ENCODE measurements around the gene TRIM29. TPM values are rescaled to one million over a fixed set of nuclear protein-coding genes. Genes with fewer than 3 reads are reported as not detected.

TRIM29 gene
- total and polyA plus RNA-seq, 2 donors, result 19.4 to 92.0 TPM

- Histone ChIP-seq H3K36me3 (ENCODE audit: control insufficient read depth in 2 of 2, insufficient read depth in 2 of 2, low read length in 1 of 2) (no peaks in the 10 kb centered on the region), H3K27ac (ENCODE audit: low read depth in 1 of 2, low read length in 1 of 2) (no peak overlapping the region), H3K4me3 (ENCODE audit: low read length in 2 of 2) (no peak overlapping the region), H3K4me1 (ENCODE audit: control insufficient read depth in 2 of 2, insufficient read depth in 2 of 2, low read length in 2 of 2) (no peaks in the 10 kb centered on the region), H3K9me3 (ENCODE audit: control insufficient read depth in 2 of 2, insufficient read depth in 1 of 2, low read length in 1 of 2) (no peaks in the 10 kb centered on the region), H3K27me3 (ENCODE audit: control insufficient read depth in 2 of 2, insufficient read depth in 1 of 2, low read length in 1 of 2) (no peaks in the 10 kb centered on the region)
- DNase-seq (ENCODE audit: low read depth in 6 of 9, low spot score in 9 of 9), result no peak
- 96% methylated on average over 4 of the region's 4 CpGs for WGBS
These were observed 18.8 kb downstream of the TRIM29 start for GRCh38 chr11:120119121-120119520.

DNA sequence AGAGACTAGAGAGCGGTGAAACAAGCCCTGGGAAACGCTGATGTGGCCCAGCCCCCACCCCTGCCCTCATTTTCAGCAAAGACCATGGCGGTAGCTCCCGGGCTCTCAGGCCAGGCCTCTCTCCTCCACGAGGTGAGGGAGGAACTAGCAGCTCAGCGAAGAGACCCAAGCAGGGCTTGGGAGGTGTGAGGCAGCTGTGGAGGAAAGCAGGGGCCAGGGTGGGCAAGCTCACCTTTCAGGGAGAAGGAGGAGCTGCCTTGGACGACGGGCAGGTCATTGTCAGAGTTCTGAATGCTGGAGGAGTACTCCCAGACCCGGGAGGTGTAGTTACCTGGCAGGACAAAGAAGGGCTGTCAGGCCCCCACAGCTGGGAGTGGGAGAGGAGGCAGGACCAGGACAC is 19.9 kb downstream of the TRIM29 start:
- no peak overlapping the region for H3K27ac ChIP-seq (ENCODE audit: low read depth in 1 of 2, low read length in 1 of 2)
- no peaks in the 10 kb centered on the region for H3K36me3 ChIP-seq (ENCODE audit: control insufficient read depth in 2 of 2, insufficient read depth in 2 of 2, low read length in 1 of 2)
- 76% methylated on average over 9 of the region's 9 CpGs for WGBS
- no peak for DNase-seq (ENCODE audit: low read depth in 6 of 9, low spot score in 9 of 9)
- H3K9me3 ChIP-seq (ENCODE audit: control insufficient read depth in 2 of 2, insufficient read depth in 1 of 2, low read length in 1 of 2), result no peaks in the 10 kb centered on the region
- H3K4me3 ChIP-seq (ENCODE audit: low read length in 2 of 2), result no peak overlapping the region
- H3K4me1 ChIP-seq (ENCODE audit: control insufficient read depth in 2 of 2, insufficient read depth in 2 of 2, low read length in 2 of 2), result no peaks in the 10 kb centered on the region
- peaks cover 0 to 2% of the 10 kb centered on the region in 2 donors for H3K27me3 ChIP-seq (ENCODE audit: control insufficient read depth in 2 of 2, insufficient read depth in 1 of 2, low read length in 1 of 2)

DNA sequence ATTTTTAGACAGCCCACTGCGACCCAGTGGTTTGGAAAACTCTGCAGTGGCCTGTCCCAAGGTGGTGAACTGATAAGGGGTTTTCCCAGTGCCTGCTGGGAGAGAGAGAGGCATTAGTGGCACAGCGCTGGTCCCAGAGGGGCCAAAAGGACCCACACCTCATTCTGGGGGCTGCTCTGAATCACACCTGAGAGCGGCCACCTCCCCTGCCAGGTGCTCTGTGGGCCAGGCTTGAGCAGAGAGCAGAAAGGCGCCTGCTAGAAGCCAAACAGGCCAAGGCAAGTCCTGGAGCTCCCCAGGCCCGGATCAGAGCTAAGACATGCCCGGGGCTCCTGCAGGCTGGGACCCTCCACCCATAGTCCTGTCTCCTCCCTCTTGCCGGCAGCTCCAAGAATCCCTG is 20.9 kb downstream of the TRIM29 start:
- H3K9me3 ChIP-seq (ENCODE audit: control insufficient read depth in 2 of 2, insufficient read depth in 1 of 2, low read length in 1 of 2), result no peaks in the 10 kb centered on the region
- no peaks in the 10 kb centered on the region for H3K4me1 ChIP-seq (ENCODE audit: control insufficient read depth in 2 of 2, insufficient read depth in 2 of 2, low read length in 2 of 2)
- H3K36me3 ChIP-seq (ENCODE audit: control insufficient read depth in 2 of 2, insufficient read depth in 2 of 2, low read length in 1 of 2), result no peaks in the 10 kb centered on the region
- 88% methylated on average over 7 of the region's 7 CpGs for WGBS
- H3K4me3 ChIP-seq (ENCODE audit: low read length in 2 of 2), result no peak overlapping the region
- no peak for DNase-seq (ENCODE audit: low read depth in 6 of 9, low spot score in 9 of 9)
- H3K27me3 ChIP-seq (ENCODE audit: control insufficient read depth in 2 of 2, insufficient read depth in 1 of 2, low read length in 1 of 2), result peaks cover 0 to 6% of the 10 kb centered on the region in 2 donors
- no peak overlapping the region for H3K27ac ChIP-seq (ENCODE audit: low read depth in 1 of 2, low read length in 1 of 2)

GRCh38 chr11:120115272-120116000 is 22.5 kb downstream of the TRIM29 start:
- WGBS, result 73% methylated on average over 20 of the region's 20 CpGs
- DNase-seq (ENCODE audit: low read depth in 6 of 9, low spot score in 9 of 9), result no peak
- Histone ChIP-seq H3K4me1 (ENCODE audit: control insufficient read depth in 2 of 2, insufficient read depth in 2 of 2, low read length in 2 of 2) (no peaks in the 10 kb centered on the region), H3K36me3 (ENCODE audit: control insufficient read depth in 2 of 2, insufficient read depth in 2 of 2, low read length in 1 of 2) (no peaks in the 10 kb centered on the region), H3K9me3 (ENCODE audit: control insufficient read depth in 2 of 2, insufficient read depth in 1 of 2, low read length in 1 of 2) (no peaks in the 10 kb centered on the region), H3K27ac (ENCODE audit: low read depth in 1 of 2, low read length in 1 of 2) (no peak overlapping the region), H3K27me3 (ENCODE audit: control insufficient read depth in 2 of 2, insufficient read depth in 1 of 2, low read length in 1 of 2) (peaks cover 0 to 7% of the 10 kb centered on the region in 2 donors), H3K4me3 (ENCODE audit: low read length in 2 of 2) (no peak overlapping the region)

- 85% methylated on average over 15 of the region's 15 CpGs for WGBS
- no peaks in the 10 kb centered on the region for H3K9me3 ChIP-seq (ENCODE audit: control insufficient read depth in 2 of 2, insufficient read depth in 1 of 2, low read length in 1 of 2)
- no peak for DNase-seq (ENCODE audit: low read depth in 6 of 9, low spot score in 9 of 9)
- H3K27ac ChIP-seq (ENCODE audit: low read depth in 1 of 2, low read length in 1 of 2), result no peak overlapping the region
- H3K36me3 ChIP-seq (ENCODE audit: control insufficient read depth in 2 of 2, insufficient read depth in 2 of 2, low read length in 1 of 2), result no peaks in the 10 kb centered on the region
- peaks cover 0 to 7% of the 10 kb centered on the region in 2 donors for H3K27me3 ChIP-seq (ENCODE audit: control insufficient read depth in 2 of 2, insufficient read depth in 1 of 2, low read length in 1 of 2)
- no peaks in the 10 kb centered on the region for H3K4me1 ChIP-seq (ENCODE audit: control insufficient read depth in 2 of 2, insufficient read depth in 2 of 2, low read length in 2 of 2)
- H3K4me3 ChIP-seq (ENCODE audit: low read length in 2 of 2), result no peak overlapping the region
These were observed 25.6 kb downstream of the TRIM29 start for GRCh38 chr11:120112174-120112796.

- Histone ChIP-seq H3K27ac (ENCODE audit: low read depth in 1 of 2, low read length in 1 of 2) (no peak overlapping the region), H3K27me3 (ENCODE audit: control insufficient read depth in 2 of 2, insufficient read depth in 1 of 2, low read length in 1 of 2) (peaks cover 0 to 7% of the 10 kb centered on the region in 2 donors), H3K4me3 (ENCODE audit: low read length in 2 of 2) (no peak overlapping the region), H3K36me3 (ENCODE audit: control insufficient read depth in 2 of 2, insufficient read depth in 2 of 2, low read length in 1 of 2) (no peaks in the 10 kb centered on the region), H3K4me1 (ENCODE audit: control insufficient read depth in 2 of 2, insufficient read depth in 2 of 2, low read length in 2 of 2) (no peaks in the 10 kb centered on the region), H3K9me3 (ENCODE audit: control insufficient read depth in 2 of 2, insufficient read depth in 1 of 2, low read length in 1 of 2) (no peaks in the 10 kb centered on the region)
- 91% methylated on average over 5 of the region's 5 CpGs for WGBS
- no peak for DNase-seq (ENCODE audit: low read depth in 6 of 9, low spot score in 9 of 9)
These were observed 28.4 kb downstream of the TRIM29 start for GRCh38 chr11:120109531-120109930.

DNA sequence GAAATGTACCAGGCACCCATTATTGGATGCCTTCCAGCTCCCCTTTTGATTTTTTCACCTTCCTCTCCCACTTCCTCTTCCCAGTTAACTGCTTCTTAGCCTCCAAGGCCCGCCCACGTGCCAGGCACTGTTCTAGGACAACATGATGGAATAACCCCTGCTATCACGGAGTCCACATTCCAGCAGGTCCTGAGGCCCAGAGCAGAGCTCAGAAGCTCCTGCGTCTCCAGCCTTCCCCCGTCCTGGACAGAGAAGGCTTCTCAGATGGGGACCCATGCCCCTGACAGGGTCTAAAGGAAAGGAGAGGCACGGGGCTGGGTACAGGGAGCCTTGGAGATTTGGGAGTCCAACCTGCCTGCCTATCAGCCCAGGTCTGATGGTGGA is 29.1 kb downstream of the TRIM29 start:
- no peaks in the 10 kb centered on the region for H3K4me1 ChIP-seq (ENCODE audit: control insufficient read depth in 2 of 2, insufficient read depth in 2 of 2, low read length in 2 of 2)
- no peaks in the 10 kb centered on the region for H3K9me3 ChIP-seq (ENCODE audit: control insufficient read depth in 2 of 2, insufficient read depth in 1 of 2, low read length in 1 of 2)
- 55% methylated on average over 6 of the region's 6 CpGs for WGBS
- DNase-seq (ENCODE audit: low read depth in 6 of 9, low spot score in 9 of 9), result no peak
- H3K27ac ChIP-seq (ENCODE audit: low read depth in 1 of 2, low read length in 1 of 2), result no peak overlapping the region
- H3K36me3 ChIP-seq (ENCODE audit: control insufficient read depth in 2 of 2, insufficient read depth in 2 of 2, low read length in 1 of 2), result no peaks in the 10 kb centered on the region
- H3K27me3 ChIP-seq (ENCODE audit: control insufficient read depth in 2 of 2, insufficient read depth in 1 of 2, low read length in 1 of 2), result peaks cover 0 to 6% of the 10 kb centered on the region in 2 donors
- H3K4me3 ChIP-seq (ENCODE audit: low read length in 2 of 2), result no peak overlapping the region

DNA sequence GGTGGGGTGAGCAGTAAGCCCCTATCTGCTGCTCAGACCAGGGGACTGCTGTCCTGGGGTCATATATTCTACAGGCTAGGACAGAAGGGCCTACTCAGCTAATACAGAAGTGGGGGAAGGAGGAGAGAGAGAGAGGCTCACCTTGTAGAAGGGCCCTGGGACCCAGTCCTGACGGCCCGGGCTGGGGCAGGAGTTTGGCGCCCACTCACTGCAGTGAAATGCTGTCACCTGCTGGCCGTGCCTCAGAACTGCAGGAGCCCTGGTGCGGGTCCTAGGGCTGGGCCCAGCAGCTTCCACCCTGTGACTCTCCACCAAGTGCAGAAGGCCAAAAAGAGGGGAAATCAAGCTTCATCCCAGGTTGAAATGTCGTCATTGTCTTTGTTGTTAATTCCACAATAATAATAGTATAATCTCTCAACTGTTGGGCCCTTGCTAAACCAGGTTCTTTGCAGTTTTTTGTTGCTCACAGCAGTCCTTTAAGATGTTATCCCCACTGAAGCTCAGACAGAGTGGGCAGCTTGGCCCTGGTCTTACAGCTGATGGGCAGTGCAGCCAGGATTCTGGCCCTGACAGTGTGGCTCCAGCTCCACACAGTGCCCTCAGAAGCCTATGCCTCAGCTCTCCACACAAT is 29.6 kb downstream of the TRIM29 start:
- WGBS, result 2% methylated on average over 6 of the region's 6 CpGs
- DNase-seq (ENCODE audit: low read depth in 6 of 9, low spot score in 9 of 9), result peak in 6 of 9 donors; percentile 11 to 56 (median 26)

DNA sequence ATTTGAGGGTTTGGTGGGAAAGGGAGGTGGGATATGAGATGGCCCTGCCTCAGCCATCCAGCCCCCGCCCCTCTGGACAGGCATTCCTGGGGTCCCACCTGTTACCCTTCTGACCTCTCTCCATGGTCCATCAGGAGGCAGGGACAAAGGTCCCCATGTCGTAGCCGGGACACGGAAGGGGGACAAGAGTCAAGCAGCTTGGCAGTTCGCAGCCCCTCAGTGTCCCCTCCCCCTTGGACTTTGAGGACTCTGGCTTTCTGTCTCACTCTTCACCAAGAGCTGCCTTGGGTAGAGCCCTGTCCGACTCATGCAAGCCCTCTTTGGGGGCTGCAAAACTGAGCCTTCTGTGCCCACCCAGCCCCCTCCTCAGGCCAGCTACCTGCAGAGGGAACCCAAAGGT is 30.2 kb downstream of the TRIM29 start:
- Histone ChIP-seq H3K9me3 (ENCODE audit: control insufficient read depth in 2 of 2, insufficient read depth in 1 of 2, low read length in 1 of 2) (no peaks in the 10 kb centered on the region), H3K27me3 (ENCODE audit: control insufficient read depth in 2 of 2, insufficient read depth in 1 of 2, low read length in 1 of 2) (peaks cover 0 to 6% of the 10 kb centered on the region in 2 donors), H3K4me1 (ENCODE audit: control insufficient read depth in 2 of 2, insufficient read depth in 2 of 2, low read length in 2 of 2) (no peaks in the 10 kb centered on the region), H3K4me3 (ENCODE audit: low read length in 2 of 2) (no peak overlapping the region), H3K36me3 (ENCODE audit: control insufficient read depth in 2 of 2, insufficient read depth in 2 of 2, low read length in 1 of 2) (no peaks in the 10 kb centered on the region), H3K27ac (ENCODE audit: low read depth in 1 of 2, low read length in 1 of 2) (no peak overlapping the region)
- no peak for DNase-seq (ENCODE audit: low read depth in 6 of 9, low spot score in 9 of 9)
- 89% methylated on average over 6 of the region's 6 CpGs for WGBS

More for the DNA sequence above, 29.6 kb downstream of the TRIM29 start:
- Histone ChIP-seq H3K4me3 (ENCODE audit: low read length in 2 of 2) (no peak overlapping the region), H3K9me3 (ENCODE audit: control insufficient read depth in 2 of 2, insufficient read depth in 1 of 2, low read length in 1 of 2) (no peaks in the 10 kb centered on the region), H3K27ac (ENCODE audit: low read depth in 1 of 2, low read length in 1 of 2) (no peak overlapping the region), H3K4me1 (ENCODE audit: control insufficient read depth in 2 of 2, insufficient read depth in 2 of 2, low read length in 2 of 2) (no peaks in the 10 kb centered on the region), H3K36me3 (ENCODE audit: control insufficient read depth in 2 of 2, insufficient read depth in 2 of 2, low read length in 1 of 2) (no peaks in the 10 kb centered on the region), H3K27me3 (ENCODE audit: control insufficient read depth in 2 of 2, insufficient read depth in 1 of 2, low read length in 1 of 2) (peaks cover 0 to 6% of the 10 kb centered on the region in 2 donors)

Data from thymus (tissue), 11 donors.